Liver (tissue), 9 donors: ENCODE results near the gene ILF2. TPM values are rescaled to one million over a fixed set of nuclear protein-coding genes. Genes with fewer than 3 reads are reported as not detected.

Experiments
- DNase-seq: peaks from one replicate; pipeline ENCODE4 v3.0.0-alpha.2; 2017; ENCODE audit warnings: low spot score
- H3K27ac ChIP-seq, 2 donors: one replicate each; pipeline ENCODE4 v1.7.0; 2013; ENCODE audit warnings: inconsistent platforms in 2 of 2, low read length in 2 of 2, control low read depth in 1 of 2, low read depth in 1 of 2, mild to moderate bottlenecking in 1 of 2
- H3K27me3 ChIP-seq, 4 donors: one replicate each; pipeline versions ENCODE4 v1.6.1 to v1.7.0; 2013; ENCODE audit warnings: low read length in 3 of 4, inconsistent platforms in 1 of 4, mild to moderate bottlenecking in 1 of 4, moderate library complexity in 1 of 4; ENCODE audit not compliant: control insufficient read depth in 4 of 4, insufficient read depth in 4 of 4
- H3K36me3 ChIP-seq, 4 donors: one replicate each; pipeline versions ENCODE4 v1.6.1 to v1.7.0; 2013; ENCODE audit warnings: low read length in 3 of 4, mild to moderate bottlenecking in 3 of 4, low read depth in 1 of 4, moderate library complexity in 1 of 4; ENCODE audit not compliant: control insufficient read depth in 4 of 4, insufficient read depth in 3 of 4
- H3K4me1 ChIP-seq, 4 donors: one replicate each; pipeline versions ENCODE4 v1.6.1 to v1.7.0; 2013; ENCODE audit warnings: low read length in 3 of 4, mild to moderate bottlenecking in 3 of 4, moderate library complexity in 1 of 4; ENCODE audit not compliant: control insufficient read depth in 4 of 4, insufficient read depth in 4 of 4
- H3K4me3 ChIP-seq, 3 donors: one replicate each; pipeline versions ENCODE4 v1.6.1 to v1.7.0; 2013; ENCODE audit warnings: low read length in 3 of 3, control low read depth in 1 of 3, low read depth in 1 of 3, mild to moderate bottlenecking in 1 of 3
- H3K9ac ChIP-seq, 2 donors: one replicate each; pipeline ENCODE4 v1.7.0; 2013; ENCODE audit warnings: low read length in 2 of 2, mild to moderate bottlenecking in 2 of 2, moderate library complexity in 2 of 2, control low read depth in 1 of 2, low read depth in 1 of 2
- H3K9me3 ChIP-seq, 4 donors: one replicate each; pipeline versions ENCODE4 v1.6.1 to v1.7.0; 2013; ENCODE audit warnings: low read length in 3 of 4; ENCODE audit not compliant: control insufficient read depth in 4 of 4
- EGR1 ChIP-seq, 2 donors: IDR thresholded peaks; 2 replicates each; pipeline ENCODE4 v1.6.1; 2016 to 2018; ENCODE audit warnings: antibody characterized with exemption in 2 of 2, low read depth in 2 of 2
- FOXA1 ChIP-seq: IDR thresholded peaks from 2 replicates; pipeline ENCODE4 v1.6.1; 2016; ENCODE audit warnings: antibody characterized with exemption
- FOXA2 ChIP-seq: IDR thresholded peaks from 2 replicates; pipeline ENCODE4 v1.6.1; 2016; ENCODE audit warnings: antibody characterized with exemption
- GABPA ChIP-seq, 2 donors: IDR thresholded peaks in 1 of 2; conservative IDR thresholded peaks in 1 of 2; 2 replicates each; pipeline ENCODE4 v1.6.1; 2016; ENCODE audit warnings: antibody characterized with exemption in 2 of 2, mild to moderate bottlenecking in 1 of 2, moderate library complexity in 1 of 2
- HNF4A ChIP-seq, 2 donors: conservative IDR thresholded peaks; 2 replicates each; pipeline ENCODE4 v1.6.1; 2016; ENCODE audit warnings: antibody characterized with exemption in 2 of 2, mild to moderate bottlenecking in 2 of 2
- HNF4G ChIP-seq: IDR thresholded peaks from 2 replicates; pipeline ENCODE4 v1.6.1; 2016; ENCODE audit warnings: antibody characterized with exemption
- JUND ChIP-seq, 2 donors: IDR thresholded peaks; 2 replicates each; pipeline ENCODE4 v1.6.1; 2016; ENCODE audit warnings: antibody characterized with exemption in 2 of 2
- NR2F2 ChIP-seq: IDR thresholded peaks from 2 replicates; pipeline ENCODE4 v1.6.1; 2016; ENCODE audit warnings: antibody characterized with exemption
- RXRA ChIP-seq, 2 donors: IDR thresholded peaks; 2 replicates each; pipeline ENCODE4 v1.6.1; 2017 to 2018; ENCODE audit warnings: antibody characterized with exemption in 2 of 2, mild to moderate bottlenecking in 1 of 2
- SP1 ChIP-seq: IDR thresholded peaks from 2 replicates; pipeline ENCODE4 v1.6.1; 2018; ENCODE audit warnings: antibody characterized with exemption, mild to moderate bottlenecking
- TAF1 ChIP-seq: conservative IDR thresholded peaks from 2 replicates; pipeline ENCODE4 v1.6.1; 2016; ENCODE audit warnings: antibody characterized with exemption, mild to moderate bottlenecking
- YY1 ChIP-seq: IDR thresholded peaks from 2 replicates; pipeline ENCODE4 v1.6.1; 2016; ENCODE audit warnings: antibody characterized with exemption, mild to moderate bottlenecking
- WGBS: extraction: QIAGEN DNeasy Blood & Tissue Kit; methylation state at CpG from one replicate; pipeline ENCODE4 v1.1.7; 2013; 5-methylcytosine and 5-hydroxymethylcytosine counted together
- polyA plus RNA-seq, 2 donors: library from polyadenylated mRNA; stranded (reverse) in 1 of 2; unstranded in 1 of 2; fragments of 200-250 nt in 1 of 2; fragments of >200 nt in 1 of 2; fragmentation: Nextera tagmentation in 1 of 2; extraction: Ambion mirVana in 1 of 2; gene quantifications; one replicate each; pipeline versions ENCODE4 v1.2.1 to v1.2.3, GENCODE V29; 2013 to 2015
- total RNA-seq, 2 donors: library from RNA; depleted of rRNA; stranded (reverse); fragments of >200 nt; gene quantifications; one replicate each; pipeline ENCODE4 v1.2.3, GENCODE V29; 2014
- TF ChIP-seq, protein P1 (sequence below): IDR thresholded peaks from 2 replicates; pipeline ENCODE4 v1.6.1; 2016; ENCODE audit warnings: antibody characterized with exemption
- TF ChIP-seq, protein P2 (sequence below): IDR thresholded peaks from 2 replicates; pipeline ENCODE4 v1.6.1; 2016; ENCODE audit warnings: antibody characterized with exemption, mild to moderate bottlenecking
- TF ChIP-seq, protein P3 (sequence below): IDR thresholded peaks from 2 replicates; pipeline ENCODE4 v1.6.1; 2016; ENCODE audit warnings: antibody characterized with exemption
- TF ChIP-seq, protein P4 (sequence below): IDR thresholded peaks from 2 replicates; pipeline ENCODE4 v1.6.1; 2016; ENCODE audit warnings: antibody characterized with exemption
- TF ChIP-seq, protein P5 (sequence below): fragments of 150-350 bp; IDR thresholded peaks from 2 replicates; pipeline ENCODE4 v1.5.1; 2017; ENCODE audit warnings: improper control_type of control experiment, low read depth, low read length; ENCODE audit not compliant: missing input control
- donor health status: healthy.
- donor health status: healthy.
- donor health status: healthy.
- donor health status: healthy.
- donor health status: healthy.

The ILF2 gene
- total and polyA plus RNA-seq, 4 donors = 28.7 to 84.2 (median 51.5) TPM

DNA sequence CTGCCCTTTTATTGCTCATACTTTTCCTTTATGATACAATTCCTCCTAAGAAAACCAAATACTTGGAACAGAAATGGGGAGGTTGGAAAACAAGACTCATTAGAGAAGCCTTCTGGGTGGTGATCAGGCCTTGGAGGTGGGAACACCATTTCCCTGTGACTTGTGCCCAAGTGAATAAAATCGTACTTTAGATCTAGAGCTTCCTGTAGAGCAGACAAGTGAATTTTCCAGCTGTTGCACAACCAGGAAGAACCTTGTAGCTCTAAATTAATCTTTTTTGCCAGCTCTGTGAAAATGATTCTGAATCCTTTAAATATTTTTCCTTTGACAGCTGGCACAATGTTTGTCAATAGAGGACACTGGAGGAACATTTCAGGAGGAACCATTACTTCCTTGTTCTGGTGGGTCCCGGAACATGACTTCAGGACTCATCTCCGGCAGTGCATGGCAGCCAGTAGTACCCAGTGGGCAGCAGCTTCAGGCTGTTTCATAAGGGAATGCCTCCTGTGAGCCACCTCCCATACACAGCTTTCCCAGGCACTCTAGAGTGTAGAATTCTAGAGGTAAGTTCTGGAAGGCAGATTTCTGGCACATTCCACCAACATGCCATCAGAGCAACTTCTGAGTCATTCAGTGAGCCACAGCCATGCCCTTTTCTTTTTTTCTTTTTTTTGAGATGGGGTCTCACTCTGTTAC lies 17.8 kb downstream of the ILF2 start:
- DNase-seq = no peak
- Histone ChIP-seq H3K36me3 (no peaks in the 10 kb centered on the region), H3K4me3 (no peak overlapping the region), H3K27ac (no peak overlapping the region), H3K9me3 (no peaks in the 10 kb centered on the region), H3K4me1 (peaks cover 1 to 14% (median 10%) of the 10 kb centered on the region in 4 donors), H3K27me3 (no peaks in the 10 kb centered on the region), H3K9ac (no peak overlapping the region)
- TF ChIP-seq, protein P1, sequence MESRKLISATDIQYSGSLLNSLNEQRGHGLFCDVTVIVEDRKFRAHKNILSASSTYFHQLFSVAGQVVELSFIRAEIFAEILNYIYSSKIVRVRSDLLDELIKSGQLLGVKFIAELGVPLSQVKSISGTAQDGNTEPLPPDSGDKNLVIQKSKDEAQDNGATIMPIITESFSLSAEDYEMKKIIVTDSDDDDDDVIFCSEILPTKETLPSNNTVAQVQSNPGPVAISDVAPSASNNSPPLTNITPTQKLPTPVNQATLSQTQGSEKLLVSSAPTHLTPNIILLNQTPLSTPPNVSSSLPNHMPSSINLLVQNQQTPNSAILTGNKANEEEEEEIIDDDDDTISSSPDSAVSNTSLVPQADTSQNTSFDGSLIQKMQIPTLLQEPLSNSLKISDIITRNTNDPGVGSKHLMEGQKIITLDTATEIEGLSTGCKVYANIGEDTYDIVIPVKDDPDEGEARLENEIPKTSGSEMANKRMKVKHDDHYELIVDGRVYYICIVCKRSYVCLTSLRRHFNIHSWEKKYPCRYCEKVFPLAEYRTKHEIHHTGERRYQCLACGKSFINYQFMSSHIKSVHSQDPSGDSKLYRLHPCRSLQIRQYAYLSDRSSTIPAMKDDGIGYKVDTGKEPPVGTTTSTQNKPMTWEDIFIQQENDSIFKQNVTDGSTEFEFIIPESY = no peak
- no peak for TF ChIP-seq YY1
- no peak for TF ChIP-seq GABPA (IDR thresholded peaks at IDR 0.05 in 1 of 2, conservative IDR thresholded peaks at IDR 0.05 in 1 of 2)
- TF ChIP-seq, protein P2, sequence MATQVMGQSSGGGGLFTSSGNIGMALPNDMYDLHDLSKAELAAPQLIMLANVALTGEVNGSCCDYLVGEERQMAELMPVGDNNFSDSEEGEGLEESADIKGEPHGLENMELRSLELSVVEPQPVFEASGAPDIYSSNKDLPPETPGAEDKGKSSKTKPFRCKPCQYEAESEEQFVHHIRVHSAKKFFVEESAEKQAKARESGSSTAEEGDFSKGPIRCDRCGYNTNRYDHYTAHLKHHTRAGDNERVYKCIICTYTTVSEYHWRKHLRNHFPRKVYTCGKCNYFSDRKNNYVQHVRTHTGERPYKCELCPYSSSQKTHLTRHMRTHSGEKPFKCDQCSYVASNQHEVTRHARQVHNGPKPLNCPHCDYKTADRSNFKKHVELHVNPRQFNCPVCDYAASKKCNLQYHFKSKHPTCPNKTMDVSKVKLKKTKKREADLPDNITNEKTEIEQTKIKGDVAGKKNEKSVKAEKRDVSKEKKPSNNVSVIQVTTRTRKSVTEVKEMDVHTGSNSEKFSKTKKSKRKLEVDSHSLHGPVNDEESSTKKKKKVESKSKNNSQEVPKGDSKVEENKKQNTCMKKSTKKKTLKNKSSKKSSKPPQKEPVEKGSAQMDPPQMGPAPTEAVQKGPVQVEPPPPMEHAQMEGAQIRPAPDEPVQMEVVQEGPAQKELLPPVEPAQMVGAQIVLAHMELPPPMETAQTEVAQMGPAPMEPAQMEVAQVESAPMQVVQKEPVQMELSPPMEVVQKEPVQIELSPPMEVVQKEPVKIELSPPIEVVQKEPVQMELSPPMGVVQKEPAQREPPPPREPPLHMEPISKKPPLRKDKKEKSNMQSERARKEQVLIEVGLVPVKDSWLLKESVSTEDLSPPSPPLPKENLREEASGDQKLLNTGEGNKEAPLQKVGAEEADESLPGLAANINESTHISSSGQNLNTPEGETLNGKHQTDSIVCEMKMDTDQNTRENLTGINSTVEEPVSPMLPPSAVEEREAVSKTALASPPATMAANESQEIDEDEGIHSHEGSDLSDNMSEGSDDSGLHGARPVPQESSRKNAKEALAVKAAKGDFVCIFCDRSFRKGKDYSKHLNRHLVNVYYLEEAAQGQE = no peak
- no peak for TF ChIP-seq HNF4A (conservative IDR thresholded peaks at IDR 0.05)
- TF ChIP-seq SP1 = no peak
- no peak for TF ChIP-seq EGR1 (IDR thresholded peaks at IDR 0.05; ENCODE audit: low read depth in 2 of 2)
- TF ChIP-seq, protein P3, sequence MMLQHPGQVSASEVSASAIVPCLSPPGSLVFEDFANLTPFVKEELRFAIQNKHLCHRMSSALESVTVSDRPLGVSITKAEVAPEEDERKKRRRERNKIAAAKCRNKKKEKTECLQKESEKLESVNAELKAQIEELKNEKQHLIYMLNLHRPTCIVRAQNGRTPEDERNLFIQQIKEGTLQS = no peak
- TF ChIP-seq FOXA1 = no peak
- no peak for TF ChIP-seq RXRA (IDR thresholded peaks at IDR 0.05)
- TF ChIP-seq JUND (IDR thresholded peaks at IDR 0.05) = no peak
- TF ChIP-seq TAF1 = no peak
- no peak for TF ChIP-seq HNF4G
- WGBS = 62% methylated on average over 3 of the region's 3 CpGs

DNA sequence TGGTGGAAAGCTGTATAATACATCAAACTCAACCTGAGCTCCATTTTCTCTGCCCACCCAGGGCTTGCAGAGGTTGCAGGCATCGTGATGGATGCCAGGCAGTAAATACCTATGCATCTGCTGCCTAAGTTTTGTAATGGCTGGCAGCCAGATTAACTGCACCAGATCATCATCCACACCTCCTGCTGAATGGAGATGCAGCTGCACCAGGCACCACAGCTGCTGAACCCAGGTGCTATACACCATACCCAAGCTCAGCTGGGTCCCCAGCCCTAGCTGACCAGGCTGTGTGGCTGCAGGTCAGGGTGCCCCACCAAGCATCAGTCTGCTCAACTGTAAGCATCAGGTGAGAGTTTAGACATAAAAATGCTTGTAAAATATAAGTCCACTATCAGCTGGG lies 19.0 kb downstream of the ILF2 start:
- Histone ChIP-seq H3K9me3 (no peaks in the 10 kb centered on the region), H3K4me1 (peaks cover 0 to 19% (median 10%) of the 10 kb centered on the region in 4 donors)
- 100% methylated on average over 1 of the region's 1 CpG for WGBS

More for the DNA sequence above, 19.0 kb downstream of the ILF2 start:
- no peak for TF ChIP-seq JUND (IDR thresholded peaks at IDR 0.05)
- TF ChIP-seq, protein P4, sequence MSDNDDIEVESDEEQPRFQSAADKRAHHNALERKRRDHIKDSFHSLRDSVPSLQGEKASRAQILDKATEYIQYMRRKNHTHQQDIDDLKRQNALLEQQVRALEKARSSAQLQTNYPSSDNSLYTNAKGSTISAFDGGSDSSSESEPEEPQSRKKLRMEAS = no peak
- TF ChIP-seq NR2F2 = no peak
- TF ChIP-seq RXRA (IDR thresholded peaks at IDR 0.05) = no peak
- TF ChIP-seq SP1 = no peak
- TF ChIP-seq, protein P3 = no peak
- TF ChIP-seq, protein P5, sequence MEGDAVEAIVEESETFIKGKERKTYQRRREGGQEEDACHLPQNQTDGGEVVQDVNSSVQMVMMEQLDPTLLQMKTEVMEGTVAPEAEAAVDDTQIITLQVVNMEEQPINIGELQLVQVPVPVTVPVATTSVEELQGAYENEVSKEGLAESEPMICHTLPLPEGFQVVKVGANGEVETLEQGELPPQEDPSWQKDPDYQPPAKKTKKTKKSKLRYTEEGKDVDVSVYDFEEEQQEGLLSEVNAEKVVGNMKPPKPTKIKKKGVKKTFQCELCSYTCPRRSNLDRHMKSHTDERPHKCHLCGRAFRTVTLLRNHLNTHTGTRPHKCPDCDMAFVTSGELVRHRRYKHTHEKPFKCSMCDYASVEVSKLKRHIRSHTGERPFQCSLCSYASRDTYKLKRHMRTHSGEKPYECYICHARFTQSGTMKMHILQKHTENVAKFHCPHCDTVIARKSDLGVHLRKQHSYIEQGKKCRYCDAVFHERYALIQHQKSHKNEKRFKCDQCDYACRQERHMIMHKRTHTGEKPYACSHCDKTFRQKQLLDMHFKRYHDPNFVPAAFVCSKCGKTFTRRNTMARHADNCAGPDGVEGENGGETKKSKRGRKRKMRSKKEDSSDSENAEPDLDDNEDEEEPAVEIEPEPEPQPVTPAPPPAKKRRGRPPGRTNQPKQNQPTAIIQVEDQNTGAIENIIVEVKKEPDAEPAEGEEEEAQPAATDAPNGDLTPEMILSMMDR = no peak
- no peak for TF ChIP-seq GABPA (IDR thresholded peaks at IDR 0.05 in 1 of 2, conservative IDR thresholded peaks at IDR 0.05 in 1 of 2)
- TF ChIP-seq, protein P2 = no peak
- TF ChIP-seq HNF4A (conservative IDR thresholded peaks at IDR 0.05) = no peak
- TF ChIP-seq FOXA1 = no peak
- TF ChIP-seq, protein P1 = no peak
- no peak for TF ChIP-seq FOXA2
- no peak overlapping the region for H3K27ac ChIP-seq
- H3K4me3 ChIP-seq = no peak overlapping the region
- no peak for DNase-seq
- no peak overlapping the region for H3K9ac ChIP-seq
- H3K27me3 ChIP-seq = no peaks in the 10 kb centered on the region
- H3K36me3 ChIP-seq = no peaks in the 10 kb centered on the region
